GM21723 (cell line): ENCODE results near the gene BASP1.
"Not testable (repeated sequence)": the region's sequence is repeated elsewhere in the genome, so short reads cannot be mapped to it uniquely, and the experiment has no call there.

Experiments
- ATAC-seq: cut with Tn5 transposase; IDR thresholded peaks from one replicate; pipeline ENCODE4 v1.9.1; 2021; ENCODE audit warnings: mild to moderate bottlenecking, moderate library complexity; ENCODE audit not compliant: unreplicated experiment

The BASP1 gene

DNA sequence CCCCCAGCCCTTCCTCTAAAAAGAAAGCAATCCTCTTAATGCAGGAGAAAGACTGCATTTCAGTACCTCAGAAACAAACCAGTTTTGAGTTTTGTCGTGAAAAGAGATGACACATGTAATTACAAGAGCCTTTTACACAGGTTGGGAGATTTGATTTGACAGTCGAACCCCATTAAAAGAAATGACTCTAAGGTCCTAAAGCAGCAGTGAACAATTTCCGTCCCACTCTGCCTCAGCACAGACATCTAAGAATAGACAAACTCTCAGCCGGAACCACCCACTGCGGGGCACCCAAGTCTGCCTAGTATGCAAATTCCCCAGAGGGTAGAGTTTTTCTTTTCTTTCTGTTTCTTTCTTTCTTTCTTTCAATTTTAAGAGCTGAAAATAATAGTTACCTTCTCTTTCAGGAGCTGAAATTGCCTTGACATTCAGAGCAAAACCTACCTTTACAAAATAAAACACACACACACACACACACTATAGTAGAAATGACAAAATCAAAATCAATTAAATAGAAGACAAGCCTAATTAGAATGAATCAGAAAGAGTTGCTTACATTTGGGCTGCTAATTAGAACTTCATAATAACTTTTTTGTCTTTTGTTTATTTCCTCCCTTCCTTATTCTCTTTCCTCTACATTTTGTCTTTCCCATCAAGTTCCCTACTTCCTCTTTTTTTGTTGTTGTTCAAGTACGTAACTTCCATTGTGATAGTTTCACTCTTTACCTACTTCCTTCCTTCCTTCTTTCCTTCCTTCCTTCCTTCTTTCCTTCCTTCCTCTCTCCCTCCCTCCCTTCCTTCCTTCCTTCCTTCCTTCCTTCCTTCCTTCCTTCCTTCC, 65.1 kb downstream of the BASP1 start:
- ATAC-seq = peak; percentile 97

- ATAC-seq = no peak
These were observed 65.6 kb downstream of the BASP1 start for GRCh38 chr5:17283121-17283415.

DNA sequence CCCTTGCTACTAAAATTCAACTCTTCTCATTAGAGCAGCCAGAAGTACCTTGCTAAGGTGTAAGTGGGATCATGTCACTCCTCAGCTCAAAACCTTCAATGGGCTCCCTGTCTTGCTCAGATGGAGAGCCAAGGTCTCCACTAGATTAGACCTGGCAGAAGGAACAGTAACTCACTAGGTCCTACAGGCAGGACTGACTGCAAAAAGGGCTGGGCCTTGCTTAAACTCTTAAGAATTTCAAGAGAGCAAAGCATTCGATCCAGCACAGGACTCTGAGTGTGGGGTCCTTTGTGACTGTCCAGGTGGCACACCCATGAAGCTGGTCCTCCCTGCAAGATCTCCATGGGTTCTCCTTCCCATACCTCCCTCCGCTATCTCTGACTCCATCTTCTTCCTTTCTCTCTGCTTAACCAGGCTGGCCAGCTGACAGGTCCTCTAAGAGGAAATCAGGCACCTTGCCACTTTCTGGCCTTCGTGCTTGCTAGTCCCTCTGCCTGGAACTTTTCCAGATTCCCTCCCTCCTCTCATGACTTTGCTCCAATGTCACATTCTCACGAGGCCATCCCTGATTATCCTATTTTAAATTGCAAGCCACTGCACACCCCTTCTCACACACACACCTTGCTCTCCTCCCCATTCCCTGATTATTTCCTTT, 70.2 kb downstream of the BASP1 start:
- no peak for ATAC-seq

DNA sequence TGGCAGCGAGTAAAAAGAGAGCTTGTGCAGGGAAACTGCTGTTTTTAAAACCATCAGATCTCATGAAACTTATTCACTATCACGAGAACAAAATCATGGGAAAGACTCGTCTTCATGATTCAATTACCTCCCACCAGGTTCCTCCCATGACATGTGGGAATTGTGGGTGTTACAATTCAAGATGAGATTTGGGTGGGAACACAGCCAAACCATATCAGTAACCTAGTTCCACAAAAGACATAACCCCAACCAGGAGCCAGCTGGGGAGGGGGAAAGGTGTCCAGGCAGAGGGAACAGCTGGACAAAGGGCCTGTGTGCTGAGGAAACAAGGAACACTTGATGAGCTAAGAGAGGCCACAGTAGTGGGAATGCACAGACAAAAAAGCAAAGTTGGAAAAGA, 71.1 kb downstream of the BASP1 start:
- no peak for ATAC-seq

DNA sequence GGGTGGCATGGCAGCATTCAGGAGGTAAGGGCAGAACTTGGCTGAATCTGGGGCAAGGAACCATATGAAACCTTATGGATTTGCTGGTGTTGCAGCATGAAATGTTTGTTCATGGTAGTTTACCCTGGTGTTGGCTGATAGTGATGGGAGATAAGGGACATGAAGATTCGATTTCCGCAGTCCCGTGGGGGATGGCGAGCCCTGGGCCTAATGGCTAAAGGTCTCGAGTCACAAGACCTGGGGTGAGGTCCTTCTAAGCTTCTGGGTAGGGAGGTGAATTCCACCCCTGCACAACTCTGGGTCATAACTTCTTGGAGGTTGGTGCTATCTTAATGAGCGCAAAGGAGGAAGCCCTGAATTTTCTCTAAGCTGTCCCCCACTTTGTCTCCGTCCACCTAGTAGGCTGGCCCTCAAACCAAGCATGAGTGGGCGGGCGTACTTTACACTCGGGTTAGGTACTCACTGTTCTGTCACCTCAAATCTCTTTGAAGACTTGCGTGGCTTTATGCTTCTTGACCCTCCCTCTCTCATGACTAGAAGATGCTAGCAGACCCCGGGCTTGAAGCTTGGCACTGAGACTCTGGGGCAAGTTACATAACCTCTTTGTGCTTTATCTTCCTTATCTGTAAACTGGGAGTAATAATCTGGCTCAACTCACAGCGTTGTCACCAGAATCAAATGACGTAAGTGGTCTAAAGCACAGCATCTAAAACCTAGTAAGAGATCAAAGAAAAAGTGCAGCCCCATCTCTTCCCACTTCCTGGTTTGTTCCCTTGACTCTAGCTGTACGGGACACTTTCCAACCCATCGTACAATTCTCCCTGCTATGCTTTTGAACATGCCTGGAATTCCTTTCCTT, 72.5 kb downstream of the BASP1 start:
- no peak for ATAC-seq

DNA sequence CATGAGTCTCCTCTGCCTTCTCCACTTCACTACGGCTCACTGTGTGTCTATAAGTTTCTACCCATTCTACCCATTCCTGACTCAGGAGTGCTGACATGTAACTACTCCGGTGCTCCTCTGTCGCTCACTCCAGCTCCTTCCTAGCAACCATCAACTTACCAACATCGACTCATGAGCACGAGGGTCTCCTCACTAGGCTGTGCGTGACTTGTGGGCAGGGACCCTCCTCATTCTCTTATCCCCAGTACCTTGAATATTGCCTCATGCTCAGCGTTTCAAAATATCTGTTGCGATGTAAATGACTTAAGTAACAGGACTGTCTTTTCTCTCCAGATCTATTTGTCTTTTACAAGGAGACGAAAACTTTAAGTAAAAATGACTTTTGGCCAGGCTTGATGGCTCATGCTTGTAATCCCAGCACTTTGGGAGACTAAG, 73.1 kb downstream of the BASP1 start:
- ATAC-seq = no peak

- ATAC-seq = no peak
These were observed 75.1 kb downstream of the BASP1 start for GRCh38 chr5:17292434-17293015.

- ATAC-seq = no peak
These were observed 77.3 kb downstream of the BASP1 start for GRCh38 chr5:17294639-17295311.

GRCh38 chr5:17295671-17296070, 78.2 kb downstream of the BASP1 start:
- no peak for ATAC-seq

DNA sequence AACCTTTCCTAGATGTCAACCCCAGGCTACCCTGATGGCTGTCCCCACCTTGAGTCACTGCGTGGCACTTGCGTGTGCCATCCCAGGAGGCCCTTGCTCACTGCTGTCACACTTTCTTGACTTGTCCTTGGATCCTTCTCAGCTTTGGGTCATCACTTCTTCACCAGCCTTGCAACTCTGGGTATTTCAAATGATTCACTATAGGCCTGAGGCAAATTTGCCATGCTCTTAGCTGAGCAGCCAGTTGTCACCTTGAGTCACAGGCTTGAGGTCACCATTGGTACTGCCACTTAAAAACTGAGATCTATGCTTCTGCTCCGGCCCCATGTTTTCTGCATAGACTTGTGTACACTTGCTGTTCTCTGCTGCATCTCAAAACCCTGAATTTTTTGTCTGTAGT, 84.7 kb downstream of the BASP1 start:
- ATAC-seq = no peak

DNA sequence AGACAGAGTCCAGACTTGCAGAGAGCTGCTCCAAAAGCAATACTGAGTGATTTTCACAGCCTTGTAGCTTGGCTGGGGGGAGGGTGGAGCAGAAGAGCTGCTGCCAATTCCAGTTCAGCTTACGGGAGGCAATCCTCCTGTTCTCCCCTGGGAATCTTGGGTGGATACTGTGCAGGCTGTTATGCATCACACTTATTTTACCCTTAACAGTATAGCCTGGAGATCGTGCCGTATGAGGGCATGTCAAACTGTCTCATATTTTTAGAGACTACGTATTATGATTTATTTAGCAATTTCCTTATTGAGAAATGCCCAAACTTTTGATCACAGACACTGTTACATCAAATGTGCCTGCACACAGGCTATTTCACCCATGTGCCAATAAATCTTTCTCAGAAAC, 85.2 kb downstream of the BASP1 start:
- no peak for ATAC-seq

DNA sequence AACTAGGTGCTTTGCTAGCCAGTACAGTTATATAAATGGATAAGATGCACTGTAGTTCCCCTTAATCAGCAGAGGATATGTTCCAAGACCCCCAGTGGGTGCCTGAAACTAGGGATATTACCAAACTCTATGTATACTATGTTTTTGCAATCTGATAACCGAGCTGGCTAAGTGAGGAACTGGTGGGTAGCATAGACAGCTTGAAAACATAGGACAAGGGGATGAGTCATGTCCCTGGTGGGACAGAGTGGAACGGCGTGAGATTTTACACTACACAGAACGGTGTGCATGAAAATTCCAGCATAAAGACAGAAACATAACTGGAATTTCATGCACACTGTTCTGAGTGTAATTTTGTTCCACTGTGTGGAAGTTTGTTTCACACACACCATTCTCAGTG, 86.9 kb downstream of the BASP1 start:
- no peak for ATAC-seq

DNA sequence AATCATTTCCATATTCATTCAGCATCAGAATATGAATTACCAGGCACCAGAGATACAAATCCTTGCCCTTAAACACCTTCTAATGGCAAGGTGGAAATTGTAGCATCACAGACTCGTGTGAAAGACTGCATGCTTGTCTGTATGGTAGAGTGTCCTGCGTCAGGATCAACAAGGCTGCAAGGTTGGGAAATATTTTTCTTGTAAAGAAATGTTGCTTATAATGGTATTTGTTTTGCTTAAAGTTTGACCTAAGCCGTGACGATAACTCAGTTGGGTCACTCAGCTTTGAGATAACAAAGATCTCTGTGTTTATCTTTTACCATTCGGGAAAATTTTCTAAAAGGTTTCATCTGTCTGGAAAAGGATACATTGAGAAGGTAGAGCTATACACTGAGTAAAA, 87.6 kb downstream of the BASP1 start:
- ATAC-seq = no peak

DNA sequence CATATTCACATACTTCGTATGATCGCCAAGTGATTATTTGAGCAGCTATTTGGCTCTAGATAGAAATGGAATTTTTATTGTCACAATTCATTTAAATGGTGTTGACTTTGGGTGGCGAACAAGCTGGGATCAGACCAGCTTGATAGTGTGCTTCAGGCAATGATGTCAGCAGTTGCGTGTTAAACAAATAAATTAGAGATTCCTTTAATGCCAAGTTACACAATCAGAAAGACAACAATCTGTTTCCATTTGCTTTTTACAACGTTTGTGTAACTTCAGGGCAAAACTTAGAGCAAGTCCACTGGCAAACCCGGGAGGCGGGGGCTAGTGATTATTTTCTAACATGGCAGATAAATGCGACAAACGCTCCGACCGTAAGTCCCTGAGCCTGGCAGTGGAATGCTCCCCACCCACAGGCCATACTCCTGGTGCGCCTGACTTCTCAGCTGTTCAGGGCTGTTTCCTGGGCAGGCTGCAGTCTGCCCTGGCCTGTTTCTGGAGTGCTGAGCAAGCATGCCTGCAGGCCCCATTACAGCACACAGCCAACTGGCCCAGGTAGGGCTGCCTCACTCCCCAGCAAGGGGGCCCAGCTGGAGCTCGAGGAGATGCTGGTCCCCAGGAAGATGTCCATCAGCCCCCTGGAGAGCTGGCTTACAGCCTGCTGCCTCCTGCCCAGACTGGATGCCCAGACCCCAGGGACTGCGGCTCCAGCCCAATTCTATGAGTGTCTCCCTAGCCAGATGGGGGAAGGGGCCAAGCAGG, 88.7 kb downstream of the BASP1 start:
- ATAC-seq = no peak

DNA sequence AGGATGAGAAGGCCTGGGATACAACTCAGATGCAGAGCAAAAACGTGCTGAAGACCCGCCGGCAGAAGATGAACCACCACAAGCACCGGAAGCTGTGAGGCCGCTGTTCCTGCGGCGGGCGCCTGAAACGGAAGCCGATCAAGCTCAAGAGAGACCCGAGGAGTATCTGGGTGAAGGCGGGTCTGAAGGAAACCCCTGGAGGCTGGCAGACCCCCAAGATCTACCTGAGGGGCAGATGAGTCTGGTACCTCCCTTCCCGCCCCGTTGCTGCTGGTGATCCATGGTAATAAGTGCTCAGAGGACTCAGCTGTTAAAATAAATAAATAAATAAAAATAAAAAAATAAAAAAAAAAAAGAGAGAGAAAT, 89.3 kb downstream of the BASP1 start:
- ATAC-seq = no peak

GRCh38 chr5:17307440-17307839, 90.0 kb downstream of the BASP1 start:
- not testable (repeated sequence) for ATAC-seq

DNA sequence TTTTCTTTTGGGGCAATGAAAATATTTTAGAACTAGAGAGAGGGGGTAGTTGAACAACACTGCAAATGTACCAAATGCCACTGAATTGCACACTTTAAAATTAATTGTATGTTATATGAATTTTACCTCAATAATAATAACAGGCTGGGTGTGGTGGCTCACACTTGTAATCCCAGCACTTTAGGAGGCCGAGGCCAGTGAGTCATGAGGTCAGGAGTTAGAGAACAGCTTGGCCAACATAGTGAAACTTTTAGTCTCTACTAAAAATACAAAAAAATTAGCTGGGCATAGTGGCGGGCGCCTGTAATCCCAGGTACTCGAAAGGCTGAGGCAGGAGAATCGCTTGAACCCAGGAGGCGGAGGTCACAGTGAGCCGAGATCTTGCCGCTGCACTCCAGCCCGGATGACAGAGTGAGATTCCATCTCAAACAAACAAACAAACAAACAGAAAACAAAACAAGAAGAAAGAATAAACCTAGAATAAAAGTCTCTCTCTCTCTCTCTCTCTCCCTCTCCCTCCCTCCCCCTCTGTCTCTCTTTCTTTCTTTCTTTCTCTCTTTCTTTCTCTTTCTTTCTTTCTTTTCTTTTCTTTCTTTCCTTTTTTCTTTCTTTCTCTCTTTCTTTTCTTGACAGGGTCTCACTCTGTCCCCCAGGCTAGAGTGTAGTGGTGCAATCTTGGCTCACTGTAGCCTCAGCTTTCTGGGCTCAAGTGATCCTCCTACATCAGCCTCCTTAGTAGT, 91.1 kb downstream of the BASP1 start:
- ATAC-seq = no peak

DNA sequence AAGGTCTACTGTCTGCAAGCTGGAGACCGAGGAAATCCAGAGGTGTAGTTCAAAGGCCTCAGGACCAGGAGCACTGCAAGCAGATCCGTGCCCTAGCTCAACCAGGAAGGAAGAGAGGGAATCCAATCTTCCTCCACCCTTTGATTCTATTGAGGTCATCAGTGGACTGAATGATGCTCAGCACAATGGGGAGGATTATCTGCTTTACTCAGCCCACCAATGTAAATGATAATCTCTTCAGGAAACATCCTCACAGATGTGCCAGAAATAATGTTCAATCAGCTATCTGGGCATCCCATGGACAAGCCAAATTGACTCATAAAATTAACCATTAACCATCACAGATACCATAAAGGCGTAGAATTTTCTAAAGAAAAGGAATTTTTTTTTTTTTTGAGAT, 92.0 kb downstream of the BASP1 start:
- ATAC-seq = no peak

DNA sequence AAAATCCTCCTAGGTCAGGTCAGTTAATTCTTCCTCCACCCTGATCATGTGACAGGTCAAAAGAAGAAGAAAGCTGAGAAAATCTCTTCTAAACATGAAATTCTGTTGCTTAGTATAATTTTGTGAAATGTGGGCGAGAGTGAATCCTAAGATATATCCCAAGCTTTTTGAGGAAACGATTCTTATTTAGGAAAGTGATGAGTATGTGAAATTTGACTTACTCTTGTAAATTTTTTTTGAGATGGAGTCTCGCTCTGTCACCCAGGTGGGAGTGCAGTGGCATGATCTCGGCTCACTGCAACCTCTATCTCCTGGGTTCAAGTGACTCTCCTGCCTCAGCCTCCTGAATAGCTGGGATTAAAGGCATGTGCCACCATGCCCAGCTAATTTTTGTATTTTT, 93.1 kb downstream of the BASP1 start:
- ATAC-seq = not testable (repeated sequence)
